ENCODE results near the gene GON7. TPM values are rescaled to one million over a fixed set of nuclear protein-coding genes. Genes with fewer than 3 reads are reported as not detected.

The GON7 gene, protein sequence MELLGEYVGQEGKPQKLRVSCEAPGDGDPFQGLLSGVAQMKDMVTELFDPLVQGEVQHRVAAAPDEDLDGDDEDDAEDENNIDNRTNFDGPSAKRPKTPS
- 14.0 and 15.6 TPM in 2 replicates for total RNA-seq

DNA sequence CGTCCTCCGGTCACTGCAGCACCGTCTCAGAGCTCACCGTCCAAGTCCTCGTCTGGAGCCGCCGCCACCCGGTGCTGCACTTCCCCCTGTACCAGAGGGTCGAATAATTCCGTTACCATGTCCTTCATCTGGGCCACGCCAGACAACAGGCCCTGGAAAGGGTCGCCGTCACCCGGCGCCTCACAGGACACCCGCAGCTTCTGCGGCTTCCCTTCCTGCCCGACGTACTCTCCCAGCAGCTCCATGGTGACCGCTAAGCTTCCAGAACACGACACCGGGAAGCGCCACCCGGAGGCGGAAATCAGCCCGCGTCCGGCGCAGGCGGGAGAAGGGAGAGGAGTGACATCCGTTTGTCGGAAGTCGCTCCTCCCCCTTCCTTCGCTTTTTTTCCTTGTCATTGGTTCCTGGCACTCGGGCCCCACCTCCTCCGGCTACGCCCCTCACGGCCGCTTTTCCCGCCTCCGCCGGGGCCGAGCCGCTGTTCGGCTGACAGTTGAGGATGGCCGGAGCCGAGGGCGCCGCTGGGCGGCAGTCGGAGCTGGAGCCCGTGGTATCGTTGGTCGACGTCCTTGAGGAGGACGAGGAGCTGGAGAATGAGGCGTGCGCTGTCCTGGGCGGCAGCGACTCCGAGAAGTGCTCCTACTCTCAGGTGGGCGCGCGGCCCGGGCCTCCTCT lies at the start of gene GON7, which contains the start of gene UBR7:
Gene GON7, minus strand, starts transcription at position 273 of the 675 bp plus-strand sequence. Its CDS starts 28 bp downstream, at position 245.
Gene UBR7, plus strand, starts transcription at position 464 of the 675 bp plus-strand sequence. Its CDS starts 36 bp downstream, at position 500.

DNA sequence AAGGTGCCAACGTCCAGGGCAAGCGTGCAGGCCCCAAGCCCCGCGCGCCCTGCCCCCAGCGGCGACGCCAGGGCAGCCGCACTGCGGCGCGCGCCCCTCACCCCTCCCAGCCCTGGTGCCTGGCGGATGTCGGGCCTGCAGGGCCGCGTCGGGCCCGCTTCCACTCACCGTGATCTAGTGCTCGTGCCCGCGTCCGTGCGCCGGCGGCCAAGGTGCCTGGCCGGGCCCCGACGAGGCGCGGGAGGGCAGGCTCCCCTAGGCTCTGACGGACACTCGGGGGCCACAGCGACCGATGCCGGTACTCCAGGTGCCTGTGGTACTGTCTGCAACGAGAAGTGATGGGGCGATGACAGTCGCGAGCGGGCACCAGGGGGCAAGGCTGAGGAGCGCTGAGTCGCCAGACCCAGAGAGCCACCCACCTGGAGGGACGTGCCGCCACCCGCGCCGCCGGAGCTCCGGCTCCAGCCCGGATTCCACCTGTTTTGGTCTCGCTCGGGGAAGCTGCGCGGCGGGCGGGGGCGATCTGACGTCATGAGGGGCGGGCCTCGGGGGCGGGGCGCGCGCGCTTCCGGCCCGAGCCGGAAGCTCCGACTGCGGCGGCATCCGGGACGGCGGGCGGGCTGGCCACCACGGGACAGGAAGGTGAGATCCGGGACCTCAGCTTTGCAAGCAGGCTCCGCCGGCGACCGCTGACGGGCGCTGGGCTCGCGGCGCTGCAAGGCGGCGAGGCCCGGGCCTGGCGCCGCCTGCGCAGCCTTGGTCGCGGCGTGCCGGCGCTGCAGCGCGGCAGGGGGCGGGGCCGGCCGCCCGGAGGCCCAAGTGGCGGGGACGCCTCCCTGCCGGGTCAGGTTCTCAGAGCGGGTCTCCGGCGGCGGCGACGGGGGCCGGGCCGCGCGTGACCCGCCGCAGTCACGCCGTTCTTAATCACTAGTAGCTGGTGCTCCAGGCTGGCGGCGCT lies 22.2 kb downstream of the GON7 start, which contains the start of the genes LYSET and MOAP1:
Gene LYSET, plus strand, starts transcription at position 927 of the 958 bp plus-strand sequence. CDS start 89 bp downstream, outside the sequence.
Gene MOAP1, minus strand, starts transcription at position 507 of the 958 bp plus-strand sequence. CDS start 655 bp downstream, outside the sequence.

Other genes starting within 250 kb of the GON7 start
- gene ITPK1, start 91.1 kb downstream of the GON7 start, total RNA-seq = 24.5 and 29.1 TPM in 2 replicates
- 16.7 and 17.5 TPM in 2 replicates for gene MOAP1, start 22.2 kb downstream of the GON7 start, total RNA-seq
- gene LYSET, start 21.7 kb downstream of the GON7 start, total RNA-seq = 11.4 and 12.6 TPM in 2 replicates
- 25.8 and 33.1 TPM in 2 replicates for gene UBR7, start 191 bp upstream of the GON7 start, total RNA-seq
- 37.2 and 41.7 TPM in 2 replicates for gene BTBD7, start 126.0 kb upstream of the GON7 start, total RNA-seq
- not detected in 2 replicates for gene COX8C, start 140.1 kb upstream of the GON7 start, total RNA-seq
- under 0.01 TPM in 1 of 2 replicates, not detected in the other for gene UNC79, start 223.9 kb upstream of the GON7 start, total RNA-seq

Measured in vein endothelial cell (primary cell).